H1 (cell line): Measurements from ENCODE around the gene THADA. TPM values are rescaled to one million over a fixed set of nuclear protein-coding genes. Genes with fewer than 3 reads are reported as not detected.

Experiments used
- ATF2 ChIP-seq: IDR thresholded peaks from 2 replicates; pipeline ENCODE4 v1.6.1; 2012; ENCODE audit warnings: low read length, inconsistent platforms
- CTCF ChIP-seq, 3 experiments: IDR thresholded peaks; 1 replicate in 2 of 3; 2 replicates in 1 of 3; pipeline versions ENCODE4 v1.5.1 to v1.6.1; 2011; ENCODE audit warnings: low read length in 3 of 3, mild to moderate bottlenecking in 3 of 3, inconsistent platforms in 2 of 3, low read depth in 1 of 3, moderate library complexity in 1 of 3; ENCODE audit not compliant: insufficient read depth in 1 of 3; ENCODE audit errors: control extremely low read depth in 1 of 3
- JUND ChIP-seq: IDR thresholded peaks from 2 replicates; pipeline ENCODE4 v1.6.1; 2011; ENCODE audit warnings: mild to moderate bottlenecking, improper control_type of control experiment, low read length
- NRF1 ChIP-seq: IDR thresholded peaks from 2 replicates; pipeline ENCODE4 v1.6.1; 2011; ENCODE audit warnings: mild to moderate bottlenecking, low read depth, low read length, improper control_type of control experiment
- PHF8 ChIP-seq: fragments of 200-600 bp; sonication (generic); conservative IDR thresholded peaks from 2 replicates; pipeline ENCODE4 v1.7.1; 2012; ENCODE audit warnings: low read depth, mild to moderate bottlenecking, inconsistent platforms, low read length, moderate library complexity
- RAD21 ChIP-seq, 2 experiments: IDR thresholded peaks in 1 of 2; conservative IDR thresholded peaks in 1 of 2; 2 replicates each; pipeline ENCODE4 v1.6.1; 2011; ENCODE audit warnings: low read depth in 2 of 2, low read length in 2 of 2, improper control_type of control experiment in 1 of 2, inconsistent platforms in 1 of 2, mild to moderate bottlenecking in 1 of 2, moderate library complexity in 1 of 2
- SAP30 ChIP-seq: fragments of 300-600 bp; sonication (generic); IDR thresholded peaks from 2 replicates; pipeline ENCODE4 v1.7.1; 2012; ENCODE audit warnings: low read length, moderate library complexity, mild to moderate bottlenecking, inconsistent platforms; ENCODE audit not compliant: insufficient read depth, insufficient replicate concordance
- SUZ12 ChIP-seq: fragments of 200-600 bp; sonication (generic); IDR thresholded peaks from 2 replicates; pipeline ENCODE4 v1.6.1; 2012; ENCODE audit warnings: mild to moderate bottlenecking, inconsistent platforms, low read length, moderate library complexity, mixed read lengths
- TBP ChIP-seq: IDR thresholded peaks from 2 replicates; pipeline ENCODE4 v1.6.1; 2011; ENCODE audit warnings: low read depth, low read length, improper control_type of control experiment
- USF2 ChIP-seq: IDR thresholded peaks from 2 replicates; pipeline ENCODE4 v1.6.1; 2011; ENCODE audit warnings: low read length, improper control_type of control experiment
- polyA plus RNA-seq, 7 experiments: library from polyadenylated mRNA; depleted of rRNA in 3 of 7; stranded (reverse) in 5 of 7; unstranded in 2 of 7; fragments of >200 nt in 5 of 7; fragments of 200-250 nt in 2 of 7; gene quantifications; 1 replicate in 5 of 7; 2 replicates in 1 of 7; 4 replicates in 1 of 7; pipeline versions ENCODE4 v1.2.1 to v1.2.3, GENCODE V29; 2011 to 2013; ENCODE audit warnings: missing spikeins in 2 of 7, mixed read lengths in 2 of 7
- total RNA-seq: library from RNA; stranded (reverse); fragmentation: NEBNext Ultra II Directional; extraction: Animal tissue kit (Norgen Biotek cat#: 25700); gene quantifications from 2 replicates; pipeline ENCODE4 v1.2.1, GENCODE V29; 2021

Gene THADA
- total and polyA plus RNA-seq, 2 of the 8 experiments (the other 6 are each of a cell fraction or from before 2014, with no cell fraction given) = 22.4 to 26.8 TPM

DNA sequence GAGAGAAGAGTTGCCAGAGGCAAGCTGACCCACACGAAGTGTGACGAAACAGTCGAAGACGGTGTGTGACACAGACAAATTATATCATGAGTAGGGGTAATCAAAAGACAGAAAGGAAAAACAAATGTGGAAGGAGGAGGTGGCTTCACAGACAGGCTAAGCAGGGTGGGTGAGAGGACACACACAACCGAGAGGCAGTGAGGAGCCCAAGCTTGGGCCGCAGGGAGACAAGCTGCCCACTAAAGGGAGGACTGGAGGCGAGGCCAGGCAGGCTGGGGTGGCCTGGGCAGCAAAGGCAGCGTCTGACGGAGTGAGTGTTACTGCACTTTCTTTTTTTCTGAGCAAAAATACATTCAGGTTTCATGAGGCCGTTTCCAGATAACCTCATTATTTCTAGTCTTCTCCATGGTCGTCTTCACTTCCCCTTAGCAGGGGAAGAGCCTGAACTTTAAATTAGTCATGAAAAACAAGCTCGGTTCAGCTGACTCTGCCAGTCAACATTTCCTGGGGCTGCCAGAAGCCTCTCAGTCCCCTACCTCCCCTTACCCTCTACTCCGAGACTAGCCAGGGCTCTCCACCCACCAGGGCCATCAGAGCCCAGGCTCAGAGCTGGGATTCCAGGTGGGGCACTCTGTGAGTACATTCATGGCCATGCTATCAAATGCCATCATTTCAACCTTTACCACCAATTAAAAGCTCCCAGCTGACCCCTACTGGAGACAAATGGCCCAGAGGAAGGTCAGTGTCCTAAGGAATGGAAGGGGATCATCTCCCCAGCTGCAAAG lies 355.7 kb downstream of the THADA start (continued):
- TF ChIP-seq USF2 (no peak), ATF2 (no peak), SAP30 (no peak), CTCF (IDR thresholded peaks at IDR 0.05; ENCODE audit: control extremely low read depth in 1 of 3, insufficient read depth in 1 of 3, low read depth in 1 of 3, low read length in 3 of 3) (peak; percentile 26 to 56 (median 54)), PHF8 (no peak), RAD21 (IDR thresholded peaks at IDR 0.05 in 1 of 2, conservative IDR thresholded peaks at IDR 0.05 in 1 of 2; ENCODE audit: low read depth in 2 of 2, low read length in 2 of 2) (peak; percentile 48 to 68), TBP (no peak), SUZ12 (no peak), NRF1 (no peak), JUND (no peak)
